GM21723 (cell line): ENCODE results near the gene THRB.
A peak's percentile ranks its signal among the peaks of the same experiment; 100 is the strongest.

Experiments
- ATAC-seq: cut with Tn5 transposase; IDR thresholded peaks from one replicate; pipeline ENCODE4 v1.9.1; 2021; ENCODE audit warnings: mild to moderate bottlenecking, moderate library complexity; ENCODE audit not compliant: unreplicated experiment

The THRB gene

DNA sequence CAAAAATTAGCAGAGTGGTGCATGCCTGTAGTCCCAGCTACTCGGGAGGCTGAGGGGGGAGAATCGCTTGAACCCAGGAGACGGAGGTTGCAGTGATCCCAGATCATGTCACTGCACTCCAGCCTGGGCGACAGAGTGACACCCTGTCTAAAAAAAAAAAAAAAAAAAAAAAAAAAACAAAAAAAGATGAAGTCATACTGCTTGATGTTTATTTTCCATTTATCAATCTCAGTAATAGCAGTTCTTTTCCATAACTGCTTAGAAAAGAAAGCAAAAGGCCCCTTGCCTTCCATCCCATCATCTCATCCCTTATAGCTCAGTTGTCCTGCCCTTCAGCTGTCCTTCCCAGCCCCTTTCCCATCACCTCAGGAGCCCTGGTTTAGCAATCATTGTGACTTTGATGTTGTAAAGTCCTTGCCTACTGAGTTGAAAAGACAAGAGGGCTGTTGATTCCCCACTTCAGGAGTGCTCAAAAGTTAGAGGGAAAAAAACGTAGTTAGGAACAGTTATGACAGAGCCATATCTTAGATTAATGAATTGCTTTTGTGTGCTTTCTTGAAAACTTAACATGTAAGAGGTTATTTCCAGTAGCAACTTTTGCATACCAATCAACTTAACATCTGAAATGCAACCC is 18.0 kb upstream of the THRB start:
- no peak for ATAC-seq

DNA sequence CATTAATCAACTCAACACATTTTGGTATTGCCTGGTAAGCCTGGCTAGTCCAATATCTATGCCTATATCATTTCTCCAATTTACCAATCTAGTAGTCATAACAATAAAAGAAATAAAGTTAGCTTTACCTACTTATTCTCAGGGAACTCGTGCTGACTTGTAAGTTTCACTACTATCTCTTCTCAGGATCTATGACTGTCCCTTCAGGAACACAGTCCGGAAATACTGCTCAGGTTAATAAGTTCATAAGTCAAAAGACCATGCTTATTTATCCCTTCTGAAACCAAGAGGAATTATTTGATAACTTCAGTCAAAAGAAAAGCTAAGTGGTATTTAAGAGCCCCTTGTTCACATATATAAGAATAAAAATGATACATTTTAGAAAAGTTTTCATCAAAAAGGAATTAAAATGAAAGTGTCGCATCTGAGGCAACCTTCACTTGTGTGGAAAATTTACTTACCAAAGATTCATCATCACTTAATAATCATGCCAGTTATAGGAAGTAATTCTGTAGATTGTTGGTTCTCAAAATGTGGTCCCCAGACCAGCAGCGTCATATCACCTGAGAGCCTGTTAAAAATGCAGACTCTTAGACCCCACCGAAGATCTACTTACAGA is 15.5 kb upstream of the THRB start:
- no peak for ATAC-seq

GRCh38 chr3:24508423-24508839 is 13.8 kb upstream of the THRB start:
- no peak for ATAC-seq

- no peak for ATAC-seq
Measured at GRCh38 chr3:24507776-24508422, 13.2 kb upstream of the THRB start.

GRCh38 chr3:24506966-24507775 is 12.5 kb upstream of the THRB start:
- ATAC-seq, result no peak

DNA sequence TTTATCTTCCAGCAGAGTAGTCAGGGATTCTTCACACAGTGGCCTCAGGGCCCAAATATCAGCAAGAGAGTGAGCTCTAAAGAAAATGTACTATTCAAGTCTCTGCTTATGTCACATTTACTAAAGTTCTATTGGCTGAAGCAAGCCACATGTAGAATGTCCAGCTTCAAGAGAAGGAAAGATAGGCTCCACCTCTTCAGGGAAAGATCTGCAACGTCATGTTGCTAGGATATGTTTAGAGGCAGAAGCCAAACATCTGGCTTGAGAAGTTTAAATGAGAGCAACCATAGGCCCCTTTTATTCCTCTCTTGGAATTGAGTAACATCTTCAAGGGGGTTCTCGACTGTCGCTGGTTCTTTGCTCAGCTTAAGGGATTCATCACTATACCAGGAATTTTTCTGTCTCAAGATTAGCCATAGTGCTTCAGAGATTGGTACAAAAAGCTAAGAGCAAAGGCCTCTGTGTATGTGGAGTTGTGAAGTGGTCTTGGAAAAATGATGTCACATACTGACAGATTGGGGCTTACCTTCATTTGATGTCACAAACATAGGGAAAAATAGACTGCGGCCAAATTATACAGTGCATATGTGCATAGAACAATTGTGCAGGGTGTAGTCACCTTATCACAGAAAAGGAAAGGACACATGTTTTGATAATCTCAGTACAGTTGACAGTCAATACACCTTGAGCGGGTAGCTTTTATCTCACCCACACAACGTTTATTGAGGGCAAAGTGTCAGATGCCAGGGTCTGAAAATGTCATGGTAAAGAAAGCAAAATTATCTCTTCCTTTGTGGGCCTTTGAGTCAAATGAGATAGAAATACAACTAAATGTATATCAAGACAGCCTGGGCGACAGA is 11.3 kb upstream of the THRB start:
- ATAC-seq, result no peak

DNA sequence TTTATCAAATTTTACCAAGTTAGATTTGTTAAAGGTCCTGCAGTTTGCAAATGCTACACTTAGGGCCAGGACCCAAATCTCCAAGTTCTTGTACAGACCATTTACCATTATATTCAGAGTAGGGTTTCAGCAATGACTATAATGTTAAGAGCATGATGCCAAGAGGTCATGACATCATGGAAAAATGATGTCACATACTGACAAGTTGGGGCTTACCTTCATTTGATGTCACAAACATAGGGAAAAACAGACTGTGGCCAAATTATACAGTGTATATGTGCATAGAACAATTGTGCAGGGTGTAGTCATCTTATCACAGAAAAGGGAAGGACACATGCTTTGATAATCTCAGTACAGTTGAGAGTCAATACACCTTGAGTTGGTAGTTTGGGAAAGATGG is 10.1 kb upstream of the THRB start:
- ATAC-seq, result no peak

DNA sequence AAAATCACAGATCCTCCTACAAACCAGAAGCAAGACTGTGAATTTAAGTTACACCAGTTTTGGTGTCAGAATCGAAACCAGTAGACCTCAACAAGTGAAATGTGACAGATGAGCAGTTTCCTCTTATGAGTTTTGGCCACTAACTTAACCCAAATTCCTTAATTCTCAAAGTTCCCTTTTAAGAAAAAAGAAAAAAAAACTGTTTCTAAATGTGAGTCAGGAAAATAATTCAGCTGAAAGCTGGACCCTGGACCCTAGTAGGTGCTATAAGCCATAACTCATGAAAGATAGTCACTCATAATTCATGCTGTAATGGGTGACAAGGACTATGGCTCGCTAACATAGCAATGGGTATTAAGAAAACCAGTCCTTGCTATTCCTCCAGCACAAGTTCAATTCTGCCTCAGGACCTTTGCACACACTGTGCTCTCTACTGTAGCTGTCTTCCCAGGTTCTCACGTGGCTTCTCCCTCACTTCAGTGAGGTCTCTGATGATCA is 9.0 kb upstream of the THRB start:
- ATAC-seq, result peak; percentile 96

GRCh38 chr3:24502690-24503089 is 8.0 kb upstream of the THRB start:
- ATAC-seq, result no peak

DNA sequence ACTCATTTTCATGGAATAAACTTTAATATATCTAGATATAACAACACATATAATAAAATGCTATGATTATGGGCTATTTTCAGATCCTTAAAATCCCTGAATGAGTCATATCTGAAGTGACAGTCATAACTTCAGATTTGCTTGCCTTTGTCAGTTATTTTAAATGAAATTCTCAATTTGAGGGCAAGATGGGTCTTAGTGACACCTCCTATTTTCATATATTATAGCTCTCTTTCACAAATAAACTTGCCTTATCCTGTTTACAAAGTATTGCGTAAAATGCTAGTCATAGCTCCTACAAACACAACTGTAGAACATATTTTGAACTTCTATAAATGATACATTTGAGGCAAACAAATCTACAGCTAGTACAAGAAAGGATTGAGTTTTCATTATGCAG is 6.2 kb upstream of the THRB start:
- no peak for ATAC-seq

DNA sequence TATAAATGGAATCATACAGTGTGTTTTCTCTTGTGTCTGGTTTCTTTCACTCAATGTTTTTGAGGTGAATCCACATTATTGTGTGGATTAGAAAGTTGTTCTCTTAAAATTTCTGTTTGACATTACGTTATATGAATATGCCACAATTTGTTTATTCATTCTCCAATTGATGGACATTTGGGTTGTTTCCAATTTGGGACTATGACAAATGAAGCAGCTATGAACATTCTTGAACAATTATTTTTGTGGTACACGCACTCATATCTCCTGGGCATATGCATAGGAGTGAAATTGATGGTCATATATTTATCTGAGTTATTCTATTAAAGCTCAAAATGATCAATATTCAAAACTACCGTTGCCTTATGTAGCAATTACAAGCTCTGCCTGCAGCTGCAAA is 5.3 kb upstream of the THRB start:
- no peak for ATAC-seq

GRCh38 chr3:24498796-24499195 is 4.1 kb upstream of the THRB start:
- ATAC-seq, result no peak

DNA sequence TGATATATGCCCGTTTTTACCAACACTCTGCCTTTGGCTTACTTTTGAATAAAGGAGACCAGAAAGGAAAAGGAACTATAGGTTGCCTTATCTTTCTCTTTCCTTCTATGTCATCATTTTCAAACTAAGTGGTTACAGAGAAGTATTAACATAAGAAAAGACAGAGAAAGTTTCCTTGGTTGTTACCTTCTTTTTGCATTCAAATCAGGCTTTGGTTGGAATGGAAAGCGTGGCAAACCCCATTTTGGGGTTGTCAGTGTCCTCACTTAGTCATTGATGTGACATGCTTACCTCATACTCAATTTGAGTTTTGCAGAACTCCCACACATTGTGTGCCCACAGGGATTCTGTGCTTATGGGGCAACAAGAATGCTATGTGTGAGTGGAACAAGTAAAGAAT is 3.7 kb upstream of the THRB start:
- no peak for ATAC-seq

GRCh38 chr3:24497942-24498341 is 3.3 kb upstream of the THRB start:
- ATAC-seq, result no peak

- ATAC-seq, result no peak
Measured at GRCh38 chr3:24496529-24497482, 2.2 kb upstream of the THRB start.

DNA sequence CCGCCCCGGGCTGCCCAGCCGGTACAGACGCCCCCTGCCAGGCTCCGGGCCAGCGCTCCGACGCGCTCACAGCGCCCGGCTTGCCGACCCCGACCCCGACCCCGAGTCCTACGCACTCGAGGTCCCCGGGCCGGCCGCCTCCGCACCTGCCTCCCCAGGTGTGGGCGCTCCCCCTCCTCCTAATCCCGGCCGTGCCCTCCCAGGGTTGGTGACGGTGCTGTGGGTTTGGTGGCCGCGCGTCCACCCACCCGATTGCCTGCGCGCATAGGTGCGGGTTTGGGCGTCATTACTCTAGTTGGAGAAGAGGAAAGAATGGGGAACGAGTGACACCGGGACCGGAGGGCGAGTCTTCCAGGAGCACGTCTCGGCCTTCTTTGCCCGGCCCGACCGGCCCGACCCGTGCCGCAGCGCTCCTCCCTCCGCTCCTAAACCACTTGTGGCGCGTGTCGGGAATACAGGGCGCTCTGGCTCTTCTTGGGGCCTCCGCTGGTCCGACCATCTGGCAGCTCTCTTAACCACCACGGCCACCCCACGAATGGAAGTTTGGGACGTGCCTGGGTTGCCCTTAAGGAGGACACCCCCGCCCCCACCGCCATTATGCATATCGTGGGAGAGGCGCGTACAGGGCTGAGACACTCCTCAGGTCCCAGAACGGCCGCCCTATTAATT is 810 bp upstream of the THRB start:
- ATAC-seq, result peak; percentile 15

GRCh38 chr3:24493746-24494617 is 668 bp downstream of the THRB start:
- no peak for ATAC-seq

- no peak for ATAC-seq
Measured at GRCh38 chr3:24492971-24493551, 1.6 kb downstream of the THRB start.
